Right atrium auricular region (tissue), 2 donors: ENCODE data around the gene RRAS2. TPM values are rescaled to one million over a fixed set of nuclear protein-coding genes. Genes with fewer than 3 reads are reported as not detected.
"Not testable (repeated sequence)": the region's sequence is repeated elsewhere in the genome, so short reads cannot be mapped to it uniquely, and the experiment has no call there.

ENCODE experiments used
- DNase-seq: peaks from one replicate; pipeline ENCODE4 v3.0.0-alpha.2; 2019; ENCODE audit warnings: low spot score
- H3K27ac ChIP-seq, 2 donors: fragments of 200-600 bp; sonication (generic); 1 replicate in 1 of 2; 2 replicates in 1 of 2; pipeline ENCODE4 v1.5.1; 2016 to 2019
- H3K27me3 ChIP-seq, 2 donors: fragments of 200-600 bp; sonication (generic); one replicate each; pipeline versions ENCODE4 v1.5.1 to v1.6.0; 2017 to 2019
- H3K36me3 ChIP-seq: fragments of 200-600 bp; sonication (generic); one replicate; pipeline ENCODE4 v1.5.1; 2016
- H3K4me1 ChIP-seq, 2 donors: fragments of 200-600 bp; sonication (generic); one replicate each; pipeline versions ENCODE4 v1.5.1 to v1.6.0; 2017 to 2019
- H3K4me3 ChIP-seq, 2 donors: fragments of 200-600 bp; sonication (generic); 1 replicate in 1 of 2; 2 replicates in 1 of 2; pipeline ENCODE4 v1.5.1; 2017 to 2019; ENCODE audit warnings: mild to moderate bottlenecking in 1 of 2, moderate library complexity in 1 of 2
- H3K9me3 ChIP-seq, 2 donors: fragments of 200-600 bp; sonication (generic); one replicate each; pipeline ENCODE4 v1.5.1; 2019
- total RNA-seq, 2 donors: library from RNA; depleted of rRNA; stranded (reverse); fragments of >200 nt; gene quantifications; one replicate each; pipeline ENCODE4 v1.1.0, GENCODE V29; 2016
- TF ChIP-seq, protein P1 (sequence below), 2 donors: fragments of 200-600 bp; sonication (generic); IDR thresholded peaks; one replicate each; pipeline ENCODE4 v1.5.1; 2019; ENCODE audit warnings: antibody characterized with exemption in 2 of 2

RRAS2 gene
- total RNA-seq, 2 donors from 2014 or later = 39.3 to 65.2 TPM

DNA sequence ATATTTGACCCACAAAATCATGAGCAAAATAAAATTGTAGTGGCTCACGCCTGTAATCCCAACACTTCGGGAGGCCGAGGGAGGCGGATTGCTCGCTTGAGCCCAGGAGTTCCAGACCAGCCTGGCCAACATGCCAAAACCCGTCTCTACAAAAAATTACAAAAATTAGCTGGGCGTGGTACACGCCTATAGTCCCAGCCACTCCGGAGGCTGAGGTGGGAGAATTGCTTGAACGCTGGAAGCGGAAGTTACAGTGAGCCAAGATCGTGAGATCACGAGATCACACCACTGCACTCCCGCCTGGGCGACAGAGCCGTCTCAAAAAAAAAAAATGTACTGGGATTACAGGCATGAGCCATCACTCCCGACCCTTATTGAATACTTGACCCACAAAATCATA lies 2.0 kb upstream of the RRAS2 start:
- Histone ChIP-seq H3K27ac (no peak overlapping the region), H3K9me3 (no peaks in the 10 kb centered on the region), H3K27me3 (no peaks in the 10 kb centered on the region), H3K4me1 (peaks cover 0 to 11% of the 10 kb centered on the region in 2 donors), H3K4me3 (no peak overlapping the region), H3K36me3 (no peaks in the 10 kb centered on the region)
- TF ChIP-seq, protein P1, sequence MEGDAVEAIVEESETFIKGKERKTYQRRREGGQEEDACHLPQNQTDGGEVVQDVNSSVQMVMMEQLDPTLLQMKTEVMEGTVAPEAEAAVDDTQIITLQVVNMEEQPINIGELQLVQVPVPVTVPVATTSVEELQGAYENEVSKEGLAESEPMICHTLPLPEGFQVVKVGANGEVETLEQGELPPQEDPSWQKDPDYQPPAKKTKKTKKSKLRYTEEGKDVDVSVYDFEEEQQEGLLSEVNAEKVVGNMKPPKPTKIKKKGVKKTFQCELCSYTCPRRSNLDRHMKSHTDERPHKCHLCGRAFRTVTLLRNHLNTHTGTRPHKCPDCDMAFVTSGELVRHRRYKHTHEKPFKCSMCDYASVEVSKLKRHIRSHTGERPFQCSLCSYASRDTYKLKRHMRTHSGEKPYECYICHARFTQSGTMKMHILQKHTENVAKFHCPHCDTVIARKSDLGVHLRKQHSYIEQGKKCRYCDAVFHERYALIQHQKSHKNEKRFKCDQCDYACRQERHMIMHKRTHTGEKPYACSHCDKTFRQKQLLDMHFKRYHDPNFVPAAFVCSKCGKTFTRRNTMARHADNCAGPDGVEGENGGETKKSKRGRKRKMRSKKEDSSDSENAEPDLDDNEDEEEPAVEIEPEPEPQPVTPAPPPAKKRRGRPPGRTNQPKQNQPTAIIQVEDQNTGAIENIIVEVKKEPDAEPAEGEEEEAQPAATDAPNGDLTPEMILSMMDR (IDR thresholded peaks at IDR 0.05) = no peak
- peak; percentile 26 for DNase-seq

GRCh38 chr11:14359501-14360031 lies 583 bp upstream of the RRAS2 start:
- Histone ChIP-seq H3K27ac (peak overlapping the region; percentile 77 to 79), H3K36me3 (no peaks in the 10 kb centered on the region), H3K4me1 (peaks cover 0 to 11% of the 10 kb centered on the region in 2 donors), H3K4me3 (peak overlapping the region; percentile 64 to 69), H3K27me3 (no peaks in the 10 kb centered on the region), H3K9me3 (no peaks in the 10 kb centered on the region)
- DNase-seq = no peak
- TF ChIP-seq, protein P1 (IDR thresholded peaks at IDR 0.05) = no peak

GRCh38 chr11:14357881-14358728 lies 878 bp downstream of the RRAS2 start:
- peak overlapping the region; percentile 64 to 69 for H3K4me3 ChIP-seq
- H3K4me1 ChIP-seq = peaks cover 0 to 10% of the 10 kb centered on the region in 2 donors
- no peak for DNase-seq
- peak overlapping the region; percentile 77 to 79 for H3K27ac ChIP-seq
- no peaks in the 10 kb centered on the region for H3K36me3 ChIP-seq
- H3K27me3 ChIP-seq = no peaks in the 10 kb centered on the region
- TF ChIP-seq, protein P1 (IDR thresholded peaks at IDR 0.05) = no peak
- no peaks in the 10 kb centered on the region for H3K9me3 ChIP-seq

- no peak overlapping the region for H3K4me3 ChIP-seq
- H3K9me3 ChIP-seq = no peaks in the 10 kb centered on the region
- no peaks in the 10 kb centered on the region for H3K4me1 ChIP-seq
- DNase-seq = no peak
- H3K36me3 ChIP-seq = no peaks in the 10 kb centered on the region
- H3K27me3 ChIP-seq = no peaks in the 10 kb centered on the region
- H3K27ac ChIP-seq = no peak overlapping the region
- TF ChIP-seq, protein P1 (IDR thresholded peaks at IDR 0.05) = no peak
Observed at GRCh38 chr11:14356342-14356741, 2.6 kb downstream of the RRAS2 start.

DNA sequence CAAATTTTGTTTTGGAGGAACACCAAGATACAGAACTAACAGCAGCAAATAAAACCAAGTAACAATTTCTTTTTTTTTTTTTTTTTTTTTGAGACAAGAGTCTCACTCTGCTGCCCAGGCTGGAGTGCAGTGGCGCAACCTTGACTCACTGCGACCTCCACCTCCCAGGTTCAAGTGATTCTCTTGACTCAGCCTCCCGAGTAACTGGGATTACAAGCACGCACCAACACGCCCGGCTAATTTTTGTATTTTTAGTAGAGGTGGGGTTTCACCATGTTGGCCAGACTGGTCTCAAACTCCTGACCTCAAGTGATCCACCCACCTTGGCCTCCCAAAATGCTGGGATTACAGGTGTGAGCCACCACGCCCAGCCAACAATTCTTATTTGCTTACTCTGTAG lies 4.4 kb downstream of the RRAS2 start:
- not testable (repeated sequence) for DNase-seq, H3K27ac ChIP-seq, H3K9me3 ChIP-seq, H3K36me3 ChIP-seq, H3K4me1 ChIP-seq, H3K27me3 ChIP-seq, H3K4me3 ChIP-seq

- no peaks in the 10 kb centered on the region for H3K27me3 ChIP-seq
Observed at GRCh38 chr11:14350716-14351238, 8.2 kb downstream of the RRAS2 start.

More at GRCh38 chr11:14350716-14351238, 8.2 kb downstream of the RRAS2 start:
- Histone ChIP-seq H3K4me3 (no peak overlapping the region), H3K4me1 (no peaks in the 10 kb centered on the region), H3K36me3 (no peaks in the 10 kb centered on the region), H3K27ac (no peak overlapping the region), H3K9me3 (no peaks in the 10 kb centered on the region)
- no peak for DNase-seq
- TF ChIP-seq, protein P1 (IDR thresholded peaks at IDR 0.05) = no peak
